ENCODE measurements around the gene FBXL19. TPM values are rescaled to one million over a fixed set of nuclear protein-coding genes. Genes with fewer than 3 reads are reported as not detected.

Gene FBXL19
- total and polyA plus RNA-seq, 2 of the 13 experiments (the other 11 are each of a cell fraction or from before 2014, with no cell fraction given), result 6.0 to 13.7 TPM

- no peak for TF ChIP-seq ETS1 (CRISPR knock-in tag; IDR thresholded peaks at IDR 0.05)
- TF ChIP-seq SPEN (CRISPR knock-in tag; IDR thresholded peaks at IDR 0.05; ENCODE audit: low read depth), result no peak
- no peak for TF ChIP-seq MBNL3 (CRISPR knock-in tag; conservative IDR thresholded peaks at IDR 0.05)
These were observed 51.0 kb downstream of the FBXL19 start (continued) for GRCh38 chr16:30974348-30974747.

- no peak overlapping the region for H3K4me2 ChIP-seq (ENCODE audit: low read depth, low read length)
- no peak overlapping the region for H3K9ac ChIP-seq (ENCODE audit: insufficient read depth, low read depth, low read length)
- H3K9me3 ChIP-seq (ENCODE audit: low read length), result no peaks in the 10 kb centered on the region
- TF ChIP-seq HNRNPUL1 (IDR thresholded peaks at IDR 0.05; ENCODE audit: low read depth, low read length), result no peak
- TF ChIP-seq, protein P1, sequence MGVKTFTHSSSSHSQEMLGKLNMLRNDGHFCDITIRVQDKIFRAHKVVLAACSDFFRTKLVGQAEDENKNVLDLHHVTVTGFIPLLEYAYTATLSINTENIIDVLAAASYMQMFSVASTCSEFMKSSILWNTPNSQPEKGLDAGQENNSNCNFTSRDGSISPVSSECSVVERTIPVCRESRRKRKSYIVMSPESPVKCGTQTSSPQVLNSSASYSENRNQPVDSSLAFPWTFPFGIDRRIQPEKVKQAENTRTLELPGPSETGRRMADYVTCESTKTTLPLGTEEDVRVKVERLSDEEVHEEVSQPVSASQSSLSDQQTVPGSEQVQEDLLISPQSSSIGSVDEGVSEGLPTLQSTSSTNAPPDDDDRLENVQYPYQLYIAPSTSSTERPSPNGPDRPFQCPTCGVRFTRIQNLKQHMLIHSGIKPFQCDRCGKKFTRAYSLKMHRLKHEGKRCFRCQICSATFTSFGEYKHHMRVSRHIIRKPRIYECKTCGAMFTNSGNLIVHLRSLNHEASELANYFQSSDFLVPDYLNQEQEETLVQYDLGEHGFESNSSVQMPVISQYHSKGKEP (CRISPR knock-in tag; IDR thresholded peaks at IDR 0.05), result no peak
- TF ChIP-seq, protein P2, sequence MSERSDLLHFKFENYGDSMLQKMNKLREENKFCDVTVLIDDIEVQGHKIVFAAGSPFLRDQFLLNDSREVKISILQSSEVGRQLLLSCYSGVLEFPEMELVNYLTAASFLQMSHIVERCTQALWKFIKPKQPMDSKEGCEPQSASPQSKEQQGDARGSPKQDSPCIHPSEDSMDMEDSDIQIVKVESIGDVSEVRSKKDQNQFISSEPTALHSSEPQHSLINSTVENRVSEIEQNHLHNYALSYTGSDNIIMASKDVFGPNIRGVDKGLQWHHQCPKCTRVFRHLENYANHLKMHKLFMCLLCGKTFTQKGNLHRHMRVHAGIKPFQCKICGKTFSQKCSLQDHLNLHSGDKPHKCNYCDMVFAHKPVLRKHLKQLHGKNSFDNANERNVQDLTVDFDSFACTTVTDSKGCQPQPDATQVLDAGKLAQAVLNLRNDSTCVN (CRISPR knock-in tag; IDR thresholded peaks at IDR 0.05; ENCODE audit: borderline replicate concordance), result no peak
- no peak for TF ChIP-seq ZNF292 (CRISPR knock-in tag; IDR thresholded peaks at IDR 0.05; ENCODE audit: borderline replicate concordance, low read depth)
- TF ChIP-seq NFE2 (CRISPR knock-in tag; IDR thresholded peaks at IDR 0.05), result no peak
- TF ChIP-seq HDAC6 (IDR thresholded peaks at IDR 0.05; ENCODE audit: low read depth, low read length), result no peak
- POLR2A ChIA-PET, result interaction anchor here (1.7 kb wide), 1 partner anchor 8 kb away, joined by 8 read pairs; the partner anchor contains the start of gene HSD3B7
- BruUV-seq (replicated peaks), result no TSS peak
- ATAC-seq, result no peak
- 99% methylated on average over 4 of the region's 4 CpGs for WGBS (ENCODE audit: low lambda C conversion rate)
- no peaks in the 10 kb centered on the region; the same call in 1 of the 2 replicates for H4K20me1 ChIP-seq (ENCODE audit: insufficient read depth, low read length)
- intact Hi-C loops (cut with micrococcal nuclease; ENCODE audit: unreplicated experiment), result no loop called here
- no peaks in the 10 kb centered on the region for H3K27me3 ChIP-seq (ENCODE audit: control insufficient read depth in 1 of 2, insufficient read depth in 2 of 2, low read length in 2 of 2)
- CTCF ChIA-PET (ENCODE audit: low intra/inter-chr PET ratio, low total read pairs), result no interaction called here
- peaks cover 52 to 86% of the 10 kb centered on the region in 2 experiments for H3K36me3 ChIP-seq (replicated peaks in 1 of 2; ENCODE audit: control insufficient read depth in 1 of 2, insufficient read depth in 2 of 2, low read length in 2 of 2)
- in situ Hi-C loops (cut with HindIII; ENCODE audit: extremely low pct_ligation_motif_present, low pct_unique_long_range_greater_than_20kb), result loop anchor here (25.0 kb wide), 1 partner anchor 736 kb away; a partner anchor contains a TSS
- no peak overlapping the region for H3K27ac ChIP-seq (ENCODE audit: extremely low read length, insufficient read depth, low read length)
- DNase-seq (ENCODE audit: low spot score), result no peak
- H3K79me2 ChIP-seq (ENCODE audit: insufficient read depth, low read length), result no peaks in the 10 kb centered on the region
- H3K4me3 ChIP-seq (replicated peaks in 1 of 3; ENCODE audit: insufficient read depth in 1 of 3, low read depth in 2 of 3, low read length in 3 of 3), result no peak overlapping the region
- no peak for FAIRE-seq
- no peaks in the 10 kb centered on the region for H3K4me1 ChIP-seq (ENCODE audit: insufficient read depth, low read length)
- no peak overlapping the region for H2AFZ ChIP-seq (ENCODE audit: low read length)
These were observed 53.1 kb downstream of the FBXL19 start for GRCh38 chr16:30976486-30976885.

Measured in HepG2 (cell line).